Measurements from ENCODE around the gene ZNF160. TPM values are rescaled to one million over a fixed set of nuclear protein-coding genes. Genes with fewer than 3 reads are reported as not detected.

Gene ZNF160
- total and polyA plus RNA-seq, 9 of the 15 experiments (the other 6 are each of a cell fraction or from before 2014, with no cell fraction given) = 3.6 to 22.1 (median 11.8) TPM

GRCh38 chr19:53103234-53104203 lies at the start of gene ZNF160 (continued):
- TF ChIP-seq RFX7 (CRISPR knock-in tag; IDR thresholded peaks at IDR 0.05) = no peak
- peak; percentile 60; the same call in 1 of the 2 replicates for TF ChIP-seq CXXC5 (CRISPR knock-in tag; IDR thresholded peaks at IDR 0.05)
- TF ChIP-seq ZFX (CRISPR knock-in tag; IDR thresholded peaks at IDR 0.05) = peak; percentile 64
- no peak for TF ChIP-seq HIVEP1 (CRISPR knock-in tag; IDR thresholded peaks at IDR 0.05)
- peak; percentile 96 for TF ChIP-seq VEZF1 (CRISPR knock-in tag; IDR thresholded peaks at IDR 0.05)
- peak in 2 of 3 experiments; percentile 46 to 47 for TF ChIP-seq YY1 (IDR thresholded peaks at IDR 0.05; ENCODE audit: borderline replicate concordance in 1 of 3, control insufficient read depth in 1 of 3, extremely low read depth in 1 of 3, insufficient read depth in 3 of 3, insufficient read length in 1 of 3, insufficient replicate concordance in 2 of 3, low read depth in 1 of 3, low read length in 2 of 3)
- no peak for TF ChIP-seq ZFP36 (IDR thresholded peaks at IDR 0.05; ENCODE audit: low read depth, low read length, partially characterized antibody)
- TF ChIP-seq ARID3B (CRISPR knock-in tag; IDR thresholded peaks at IDR 0.05; ENCODE audit: borderline replicate concordance) = no peak
- TF ChIP-seq HCFC1 (IDR thresholded peaks at IDR 0.05; ENCODE audit: low read depth, low read length) = peak; percentile 51; the same call in 1 of the 2 replicates
- no peak for TF ChIP-seq NFXL1 (CRISPR knock-in tag; IDR thresholded peaks at IDR 0.05)
- no peak for TF ChIP-seq FOXO4 (CRISPR knock-in tag; IDR thresholded peaks at IDR 0.05)
- no peak for TF ChIP-seq ZNF740 (CRISPR knock-in tag; IDR thresholded peaks at IDR 0.05)
- no peak for TF ChIP-seq ZNF740 (tag; IDR thresholded peaks at IDR 0.05)
- TF ChIP-seq PHF20 (IDR thresholded peaks at IDR 0.05; ENCODE audit: partially characterized antibody) = peak; percentile 36
- TF ChIP-seq ILK (tag; IDR thresholded peaks at IDR 0.05; ENCODE audit: borderline replicate concordance, low read depth) = no peak
- TF ChIP-seq ZNF384 (IDR thresholded peaks at IDR 0.05; ENCODE audit: low read depth, low read length) = no peak
- no peak for TF ChIP-seq FOXJ3 (CRISPR knock-in tag; IDR thresholded peaks at IDR 0.05)
- no peak for TF ChIP-seq SMARCA5 (IDR thresholded peaks at IDR 0.05)
- no peak for TF ChIP-seq ZSCAN29 (IDR thresholded peaks at IDR 0.05)
- peak in 1 of 2 experiments; percentile 50 for TF ChIP-seq E2F6 (IDR thresholded peaks at IDR 0.05; ENCODE audit: borderline replicate concordance in 1 of 2, extremely low read depth in 1 of 2, insufficient read depth in 1 of 2, insufficient read length in 1 of 2, low read depth in 1 of 2, low read length in 1 of 2, poor library complexity in 1 of 2, severe bottlenecking in 1 of 2)

All from K562 (cell line).